Keratinocyte (primary cell): Measurements from ENCODE around the gene VPS35L. TPM values are rescaled to one million over a fixed set of nuclear protein-coding genes. Genes with fewer than 3 reads are reported as not detected.

Experiments
- DNase-seq: peaks from one replicate; pipeline ENCODE4 v3.0.0-alpha.2; 2011; ENCODE audit warnings: low read depth, missing footprints, low spot score
- FAIRE-seq: peaks from 2 replicates; lab custom pipeline; 2011; peaks lifted over from hg19 to GRCh38; lab: Jason Lieb, UNC
- H2AFZ ChIP-seq: 2 replicates; pipeline ENCODE4 v1.6.0; 2012; ENCODE audit warnings: low read length, control low read depth, inconsistent platforms; ENCODE audit not compliant: control insufficient read depth
- H3K27ac ChIP-seq: 2 replicates; pipeline ENCODE4 v1.5.1; 2011; ENCODE audit warnings: low read length; ENCODE audit not compliant: control insufficient read depth, insufficient read depth
- H3K27me3 ChIP-seq: 3 replicates; pipeline ENCODE4 v1.6.0; 2011; ENCODE audit warnings: low read length; ENCODE audit not compliant: control insufficient read depth, insufficient read depth; ENCODE audit errors: extremely low read depth
- H3K36me3 ChIP-seq, 2 experiments: 2 replicates in 1 of 2; 3 replicates in 1 of 2; pipeline ENCODE4 v1.5.1; 2011; ENCODE audit warnings: low read length in 2 of 2, mild to moderate bottlenecking in 1 of 2; ENCODE audit not compliant: control insufficient read depth in 2 of 2, insufficient read depth in 2 of 2; ENCODE audit errors: extremely low read depth in 1 of 2
- H3K4me1 ChIP-seq: 3 replicates; pipeline ENCODE4 v1.5.1; 2011; ENCODE audit warnings: low read length; ENCODE audit not compliant: control insufficient read depth, insufficient read depth; ENCODE audit errors: extremely low read depth
- H3K4me2 ChIP-seq: 3 replicates; pipeline ENCODE4 v1.6.0; 2011; ENCODE audit warnings: low read depth, low read length; ENCODE audit not compliant: control insufficient read depth, insufficient read depth; ENCODE audit errors: extremely low read depth
- H3K4me3 ChIP-seq, 3 experiments: fragments of 200-600 bp in 1 of 3; sonication (generic) in 1 of 3; 2 replicates in 2 of 3; 3 replicates in 1 of 3; pipeline ENCODE4 v1.5.1; 2011 to 2016; ENCODE audit warnings: low read length in 3 of 3, mild to moderate bottlenecking in 3 of 3, control low read depth in 2 of 3, inconsistent platforms in 1 of 3, low read depth in 1 of 3, mixed read lengths in 1 of 3, mixed run types in 1 of 3, moderate library complexity in 1 of 3; ENCODE audit not compliant: control insufficient read depth in 2 of 3, insufficient read depth in 2 of 3; ENCODE audit errors: extremely low read depth in 1 of 3
- H3K79me2 ChIP-seq: 2 replicates; pipeline ENCODE4 v1.6.0; 2012; ENCODE audit warnings: low read length; ENCODE audit not compliant: control insufficient read depth, insufficient read depth
- H3K9ac ChIP-seq: 3 replicates; pipeline ENCODE4 v1.6.0; 2011; ENCODE audit warnings: low read length; ENCODE audit not compliant: control insufficient read depth, insufficient read depth; ENCODE audit errors: extremely low read depth
- H3K9me1 ChIP-seq: 3 replicates; pipeline ENCODE4 v1.6.0; 2011; ENCODE audit warnings: low read length; ENCODE audit not compliant: control insufficient read depth, insufficient read depth; ENCODE audit errors: extremely low read depth
- H3K9me3 ChIP-seq: 2 replicates; pipeline ENCODE4 v1.5.1; 2012; ENCODE audit warnings: low read depth, low read length; ENCODE audit not compliant: control insufficient read depth
- H4K20me1 ChIP-seq: 3 replicates; pipeline ENCODE4 v1.6.0; 2011; ENCODE audit warnings: low read length; ENCODE audit not compliant: control insufficient read depth, insufficient read depth; ENCODE audit errors: extremely low read depth
- EZH2 ChIP-seq: IDR thresholded peaks from one replicate; pipeline ENCODE4 v1.6.1; 2012; ENCODE audit warnings: inconsistent platforms, mild to moderate bottlenecking, low read length, moderate library complexity
- dilution Hi-C: fragments of 300-500 bp; cut with MboI; formaldehyde crosslinking; loops from one replicate; pipeline ENCODE4 v1.7.0; 2020; ENCODE audit warnings: low sequenced_read_pairs; ENCODE audit not compliant: extremely low pct_ligation_motif_present
- polyA plus RNA-seq, 5 experiments: library from polyadenylated mRNA; depleted of rRNA in 3 of 5; stranded (reverse) in 3 of 5; stranded (forward) in 1 of 5; unstranded in 1 of 5; fragments of >200 nt; gene quantifications; 1 replicate in 1 of 5; 2 replicates in 3 of 5; 3 replicates in 1 of 5; pipeline versions ENCODE4 v1.2.1 to v1.2.3, GENCODE V29; 2011 to 2012; ENCODE audit warnings: missing spikeins in 2 of 5, low read depth in 1 of 5, low replicate concordance in 1 of 5
- TF ChIP-seq, protein P1 (sequence below), 3 experiments: IDR thresholded peaks in 1 of 3; conservative IDR thresholded peaks in 1 of 3; optimal IDR thresholded peaks in 1 of 3; 2 replicates in 2 of 3; 3 replicates in 1 of 3; pipeline versions ENCODE3 to v1.5.1; 2011; ENCODE audit warnings: low read length in 3 of 3, mild to moderate bottlenecking in 3 of 3, moderate library complexity in 2 of 3, control low read depth in 1 of 3, inconsistent platforms in 1 of 3; ENCODE audit not compliant: insufficient read depth in 2 of 3; ENCODE audit errors: extremely low read depth in 1 of 3

The VPS35L gene
- polyA plus RNA-seq, 1 donor (not counting 4 experiments of a cell fraction or from before 2014, with no cell fraction given) = 22.1 TPM

DNA sequence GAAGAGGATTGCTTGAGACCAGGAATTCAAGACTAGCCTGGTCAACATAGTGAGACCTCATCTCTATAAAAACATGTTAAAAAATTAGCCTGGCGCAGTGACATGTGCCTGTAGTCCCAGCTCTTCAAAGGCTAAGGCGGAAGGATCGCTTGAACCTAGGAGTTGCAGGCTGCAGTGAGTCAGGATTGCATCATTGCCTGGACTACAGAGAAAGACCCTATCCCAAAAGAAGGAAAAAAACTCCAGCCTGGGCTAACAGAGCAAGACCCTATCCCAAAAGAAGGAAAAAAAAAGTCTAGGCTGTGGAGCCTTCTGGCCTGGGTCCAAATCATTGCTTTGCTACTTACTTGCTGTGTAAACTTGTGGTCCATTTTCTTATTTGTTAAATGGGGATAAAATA, 26.8 kb upstream of the VPS35L start:
- Histone ChIP-seq H4K20me1 (no peaks in the 10 kb centered on the region), H3K36me3 (peaks cover 1 to 8% of the 10 kb centered on the region in 2 experiments), H3K79me2 (peaks cover 19% of the 10 kb centered on the region), H3K4me1 (peaks cover 14% of the 10 kb centered on the region), H3K9me1 (no peaks in the 10 kb centered on the region), H3K4me3 (no peak overlapping the region), H3K9me3 (no peaks in the 10 kb centered on the region), H3K27me3 (no peaks in the 10 kb centered on the region), H3K9ac (no peak overlapping the region), H2AFZ (no peak overlapping the region), H3K27ac (no peak overlapping the region), H3K4me2 (no peak overlapping the region)
- TF ChIP-seq, protein P1, sequence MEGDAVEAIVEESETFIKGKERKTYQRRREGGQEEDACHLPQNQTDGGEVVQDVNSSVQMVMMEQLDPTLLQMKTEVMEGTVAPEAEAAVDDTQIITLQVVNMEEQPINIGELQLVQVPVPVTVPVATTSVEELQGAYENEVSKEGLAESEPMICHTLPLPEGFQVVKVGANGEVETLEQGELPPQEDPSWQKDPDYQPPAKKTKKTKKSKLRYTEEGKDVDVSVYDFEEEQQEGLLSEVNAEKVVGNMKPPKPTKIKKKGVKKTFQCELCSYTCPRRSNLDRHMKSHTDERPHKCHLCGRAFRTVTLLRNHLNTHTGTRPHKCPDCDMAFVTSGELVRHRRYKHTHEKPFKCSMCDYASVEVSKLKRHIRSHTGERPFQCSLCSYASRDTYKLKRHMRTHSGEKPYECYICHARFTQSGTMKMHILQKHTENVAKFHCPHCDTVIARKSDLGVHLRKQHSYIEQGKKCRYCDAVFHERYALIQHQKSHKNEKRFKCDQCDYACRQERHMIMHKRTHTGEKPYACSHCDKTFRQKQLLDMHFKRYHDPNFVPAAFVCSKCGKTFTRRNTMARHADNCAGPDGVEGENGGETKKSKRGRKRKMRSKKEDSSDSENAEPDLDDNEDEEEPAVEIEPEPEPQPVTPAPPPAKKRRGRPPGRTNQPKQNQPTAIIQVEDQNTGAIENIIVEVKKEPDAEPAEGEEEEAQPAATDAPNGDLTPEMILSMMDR (optimal IDR thresholded peaks at IDR 0.05 in 1 of 3, IDR thresholded peaks at IDR 0.05 in 1 of 3, conservative IDR thresholded peaks at IDR 0.05 in 1 of 3; ENCODE audit: extremely low read depth in 1 of 3, insufficient read depth in 2 of 3, low read length in 3 of 3) = no peak
- no peak for TF ChIP-seq EZH2
- no peak for DNase-seq
- FAIRE-seq = no peak
- dilution Hi-C loops = no loop called here

DNA sequence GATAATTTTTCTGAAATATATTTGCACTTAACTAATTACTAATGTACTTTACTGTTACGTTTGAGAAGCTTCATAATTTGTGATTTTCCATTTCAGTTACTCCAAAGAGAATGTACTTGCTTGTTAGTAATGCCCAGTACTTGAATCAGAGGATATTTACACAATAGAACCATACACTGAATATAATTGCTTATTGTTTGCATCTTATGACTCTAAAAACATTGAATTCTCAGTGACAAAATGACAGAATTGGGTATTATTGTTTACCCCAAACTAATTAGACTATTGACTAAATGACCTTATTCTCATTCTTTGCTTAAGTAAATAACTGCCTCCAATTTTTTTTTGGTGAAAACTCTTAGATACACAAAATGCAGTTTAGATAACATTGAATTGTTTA, 22.9 kb upstream of the VPS35L start:
- Histone ChIP-seq H2AFZ (no peak overlapping the region), H4K20me1 (no peaks in the 10 kb centered on the region), H3K79me2 (no peaks in the 10 kb centered on the region), H3K27me3 (no peaks in the 10 kb centered on the region), H3K4me2 (no peak overlapping the region), H3K9me3 (no peaks in the 10 kb centered on the region), H3K4me1 (no peaks in the 10 kb centered on the region), H3K36me3 (peaks cover 3 to 7% of the 10 kb centered on the region in 2 experiments), H3K9me1 (no peaks in the 10 kb centered on the region), H3K27ac (no peak overlapping the region), H3K4me3 (no peak overlapping the region), H3K9ac (no peak overlapping the region)
- dilution Hi-C loops = no loop called here
- FAIRE-seq = no peak
- no peak for TF ChIP-seq EZH2
- TF ChIP-seq, protein P1 (optimal IDR thresholded peaks at IDR 0.05 in 1 of 3, IDR thresholded peaks at IDR 0.05 in 1 of 3, conservative IDR thresholded peaks at IDR 0.05 in 1 of 3; ENCODE audit: extremely low read depth in 1 of 3, insufficient read depth in 2 of 3, low read length in 3 of 3) = no peak
- no peak for DNase-seq
